Measurements from ENCODE around the gene NHS.

The NHS gene

DNA sequence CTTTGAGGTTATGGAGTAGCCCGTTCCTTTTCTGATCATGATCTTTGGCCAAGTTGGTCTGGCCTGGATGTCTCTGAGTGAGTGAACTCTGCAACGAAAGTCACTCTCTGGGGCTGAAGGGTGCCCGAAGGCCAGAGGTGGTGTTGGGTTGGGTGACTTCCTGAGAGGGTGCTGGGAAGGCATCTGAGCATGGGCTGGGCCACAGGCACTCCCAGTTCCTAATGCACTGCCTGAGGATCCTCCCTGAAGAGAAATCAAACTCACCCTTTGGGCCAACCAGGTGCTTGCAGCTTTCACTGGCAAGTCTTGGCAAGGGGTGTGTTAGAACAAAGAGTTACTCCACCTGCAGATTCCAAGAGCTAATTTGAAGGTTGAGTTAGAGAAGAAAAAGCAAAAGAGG, 295.9 kb downstream of the NHS start:
- no peak for DNase-seq (ENCODE audit: low read depth in 2 of 2)

DNA sequence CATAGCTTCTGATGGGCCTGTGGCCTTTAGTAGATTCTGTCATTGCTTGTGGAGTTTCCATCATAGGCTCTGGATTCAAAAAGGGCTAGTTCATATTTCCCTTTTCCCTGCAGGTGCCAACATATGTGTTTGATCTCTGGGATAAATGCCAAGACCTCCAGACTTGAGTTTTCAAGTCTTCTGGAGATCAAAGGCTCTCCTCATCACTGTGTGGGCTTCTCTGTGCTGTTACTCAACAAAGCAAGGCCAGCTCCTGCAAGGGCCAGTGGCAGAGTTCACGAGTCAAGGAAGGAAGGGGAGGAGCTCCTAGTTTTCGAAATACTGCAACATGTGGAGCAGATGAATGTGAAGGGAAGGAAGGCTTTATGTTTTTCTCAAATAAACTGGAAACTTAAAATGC, 299.6 kb downstream of the NHS start:
- DNase-seq (ENCODE audit: low read depth in 2 of 2): no peak

DNA sequence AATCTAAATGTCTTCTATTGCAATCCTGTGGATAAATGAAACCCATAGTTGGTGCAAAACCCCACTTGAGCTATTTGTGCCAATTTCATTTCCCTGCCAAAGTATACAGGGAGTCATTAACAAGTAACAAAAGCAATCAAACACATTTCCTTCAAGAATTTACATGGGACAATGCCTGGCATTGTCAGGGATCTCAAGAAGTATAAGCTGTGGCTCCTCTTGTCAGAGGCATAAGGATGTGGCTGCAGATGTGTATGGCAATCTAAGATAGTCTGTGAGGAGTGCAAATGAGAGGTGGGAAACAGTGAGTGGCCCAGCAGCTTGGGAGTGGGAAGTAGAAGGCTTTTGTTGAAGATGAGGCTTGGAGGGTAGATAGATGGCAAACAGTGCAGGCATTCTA, 304.3 kb downstream of the NHS start:
- no peak for DNase-seq (ENCODE audit: low read depth in 2 of 2)

DNA sequence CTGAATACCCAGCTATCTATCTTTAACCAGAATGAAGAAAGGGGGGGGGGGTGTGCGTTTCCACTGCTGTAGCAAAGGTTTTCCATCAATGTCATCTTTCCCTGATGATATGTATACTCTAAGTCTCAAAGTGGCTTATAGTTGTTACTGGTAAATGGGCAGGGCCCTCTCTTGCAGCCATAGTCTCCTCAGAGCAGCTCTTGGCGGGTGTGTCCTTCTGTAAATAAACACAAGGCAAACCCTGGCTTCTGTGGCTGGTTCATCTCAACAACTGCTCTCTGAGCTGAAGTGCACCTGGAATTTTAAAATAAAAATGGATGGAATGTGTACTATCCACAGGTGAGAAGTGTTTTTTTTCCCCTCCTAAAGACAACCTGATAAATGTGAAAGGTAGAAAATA, 304.8 kb downstream of the NHS start:
- no peak for DNase-seq (ENCODE audit: low read depth in 2 of 2)

DNA sequence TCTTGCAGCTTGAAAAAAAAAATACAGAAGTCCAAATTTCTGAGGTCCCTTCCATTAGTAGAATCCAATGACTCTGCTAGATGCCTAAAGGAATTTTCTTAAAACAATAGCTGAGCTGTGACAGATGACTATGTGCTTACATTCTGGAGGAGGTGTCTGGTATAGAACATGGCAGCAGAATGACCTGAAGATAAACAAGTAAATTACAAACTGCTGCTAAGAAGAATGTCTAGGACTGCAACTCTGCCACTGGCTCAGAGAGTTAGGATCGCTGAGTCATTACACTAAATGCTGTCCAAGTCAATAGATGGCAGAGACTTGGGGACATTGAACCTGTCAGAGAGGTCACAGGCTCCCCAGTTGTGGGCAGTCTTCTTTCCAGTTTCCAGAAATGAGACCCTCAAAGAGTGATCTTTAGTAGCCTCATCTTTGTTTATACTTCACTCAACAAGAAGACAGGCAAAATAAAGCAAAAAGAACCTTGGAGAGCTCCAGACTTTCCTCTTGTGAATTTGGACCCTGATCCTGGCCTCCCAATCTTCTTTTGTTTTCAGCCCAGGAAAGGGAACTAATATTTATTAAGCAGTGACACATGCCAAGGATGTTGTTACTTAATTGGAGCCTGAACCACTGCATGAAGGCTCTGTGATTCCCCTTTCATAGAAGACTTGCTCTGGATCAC, 305.9 kb downstream of the NHS start:
- DNase-seq (ENCODE audit: low read depth in 2 of 2): no peak

DNA sequence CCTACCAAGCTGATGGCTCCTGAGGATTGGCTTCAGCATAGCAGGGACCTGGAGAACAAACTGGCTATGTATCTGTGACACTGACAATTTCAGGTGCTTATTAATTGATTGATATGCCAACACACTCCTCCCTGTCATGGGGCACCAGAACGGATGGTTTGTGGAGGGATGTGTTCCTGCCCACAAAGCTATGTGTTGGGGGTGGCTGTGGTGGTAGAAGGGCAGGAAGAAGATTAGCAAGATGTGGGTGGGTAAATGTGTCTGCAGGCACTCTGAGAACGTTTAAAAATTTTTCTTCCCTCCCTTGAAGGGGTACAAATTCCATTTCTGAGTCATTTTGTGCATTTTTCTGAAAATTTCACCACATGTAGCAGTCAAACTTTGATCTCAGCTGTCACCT, 307.3 kb downstream of the NHS start:
- no peak for DNase-seq (ENCODE audit: low read depth in 2 of 2)

DNA sequence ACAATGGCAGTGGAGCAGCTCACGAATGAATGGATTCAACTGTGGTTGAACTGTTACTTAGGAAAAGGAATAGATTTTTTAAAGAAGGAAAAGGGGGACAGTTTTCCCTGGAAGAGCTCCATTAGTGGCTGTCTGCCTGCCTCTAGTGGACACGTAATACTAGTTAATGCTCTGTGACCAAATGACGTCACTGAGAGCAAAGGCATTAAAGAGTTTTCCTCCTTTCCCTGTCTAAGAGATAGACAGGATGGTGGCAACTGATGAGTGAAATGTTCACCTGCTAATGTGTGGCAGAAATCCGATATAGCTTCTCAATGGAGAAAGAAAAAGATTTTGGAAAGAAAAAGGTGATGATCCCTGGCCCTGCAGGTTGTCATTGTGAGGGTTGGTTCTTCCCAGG, 310.0 kb downstream of the NHS start:
- DNase-seq (ENCODE audit: low read depth in 2 of 2): no peak

DNA sequence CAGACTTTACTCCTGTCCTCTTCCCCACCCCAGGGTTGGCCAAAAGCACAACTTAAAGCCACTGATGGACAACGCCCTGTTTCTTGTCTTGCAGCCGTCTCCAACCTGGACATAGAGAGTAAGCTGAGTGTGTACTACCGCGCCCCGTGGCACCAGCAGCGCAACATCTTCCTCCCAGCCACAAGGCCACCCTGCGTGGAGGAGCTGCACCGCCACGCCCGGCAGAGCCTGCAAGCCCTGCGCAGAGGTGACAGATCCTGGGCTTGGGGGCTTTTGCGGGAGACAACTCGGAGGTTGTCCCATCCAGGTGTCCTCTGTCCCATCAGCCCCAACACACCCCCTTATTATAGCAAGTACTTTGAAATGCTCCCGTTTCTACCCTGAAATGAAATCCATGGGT, 312.6 kb downstream of the NHS start:
- no peak for DNase-seq (ENCODE audit: low read depth in 2 of 2)

DNA sequence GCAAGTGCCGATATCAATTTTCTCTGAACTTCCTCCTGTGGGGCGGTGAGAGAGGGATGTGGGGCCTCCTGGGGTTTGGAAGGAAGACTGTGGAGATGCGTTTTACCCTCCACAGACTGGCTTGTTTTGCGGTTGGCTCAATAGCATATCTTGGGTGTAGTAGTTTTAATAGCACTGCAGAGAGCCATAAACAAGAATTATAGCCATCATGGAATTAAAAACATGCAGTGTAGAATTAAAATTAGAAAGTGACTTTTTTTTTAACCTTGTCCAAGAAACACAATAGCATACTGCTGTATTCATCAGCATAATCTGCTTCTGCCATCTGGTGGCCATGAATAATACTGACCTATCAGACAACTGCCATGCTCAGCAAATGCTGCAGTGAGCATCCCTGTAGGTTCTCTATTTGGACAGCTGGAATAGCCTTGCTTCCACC, 315.0 kb downstream of the NHS start:
- DNase-seq (ENCODE audit: low read depth in 2 of 2): peak in 1 of 2 donors; percentile 7

DNA sequence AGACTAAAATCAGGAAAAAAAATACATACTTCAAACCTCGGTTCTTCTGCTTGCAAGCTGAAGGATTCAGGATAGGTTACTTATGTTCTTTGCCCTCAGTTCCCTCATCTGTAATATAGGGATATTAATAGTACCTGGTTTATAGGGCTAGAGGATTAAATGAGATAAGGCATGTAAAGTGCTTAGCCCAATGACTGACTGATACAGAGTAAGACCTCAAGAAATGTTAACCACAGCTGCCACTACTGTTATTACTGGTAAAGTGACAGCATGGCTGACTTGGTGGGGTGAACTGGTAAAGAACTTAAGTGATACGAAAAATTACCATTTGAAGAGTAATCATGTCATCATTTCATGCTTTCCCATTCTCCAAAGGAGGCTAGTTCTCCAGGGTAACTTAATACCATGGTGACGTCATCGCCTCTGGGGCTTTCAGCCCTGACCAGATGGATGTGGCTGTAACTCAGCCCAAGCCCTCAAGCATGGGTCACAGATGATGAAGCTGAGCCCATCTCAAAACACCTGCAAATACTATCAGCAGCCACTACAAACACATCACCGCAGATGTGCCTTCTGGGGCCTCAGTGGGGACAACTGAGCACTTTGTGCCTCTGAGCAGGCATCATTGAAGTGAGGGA, 317.8 kb downstream of the NHS start:
- DNase-seq (ENCODE audit: low read depth in 2 of 2): no peak

DNA sequence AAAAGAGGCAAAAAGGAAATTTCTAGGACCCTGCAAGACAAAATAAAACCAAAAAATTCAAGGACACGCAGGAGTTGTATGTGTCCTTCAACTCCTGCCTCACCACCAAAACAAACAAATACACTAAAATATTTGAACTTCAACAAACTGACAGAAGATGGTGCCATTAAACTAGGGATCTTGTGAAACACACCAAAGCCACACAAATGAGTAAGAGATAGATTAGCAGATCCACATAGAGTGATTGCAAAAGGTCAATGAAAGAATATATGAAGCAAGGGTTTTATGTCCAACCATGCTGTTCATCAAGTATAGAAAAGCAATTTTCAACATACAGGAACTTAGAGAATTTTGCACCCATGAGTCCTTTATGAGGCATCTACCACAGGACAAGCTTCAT, 322.2 kb downstream of the NHS start:
- no peak for DNase-seq (ENCODE audit: low read depth in 2 of 2)

DNA sequence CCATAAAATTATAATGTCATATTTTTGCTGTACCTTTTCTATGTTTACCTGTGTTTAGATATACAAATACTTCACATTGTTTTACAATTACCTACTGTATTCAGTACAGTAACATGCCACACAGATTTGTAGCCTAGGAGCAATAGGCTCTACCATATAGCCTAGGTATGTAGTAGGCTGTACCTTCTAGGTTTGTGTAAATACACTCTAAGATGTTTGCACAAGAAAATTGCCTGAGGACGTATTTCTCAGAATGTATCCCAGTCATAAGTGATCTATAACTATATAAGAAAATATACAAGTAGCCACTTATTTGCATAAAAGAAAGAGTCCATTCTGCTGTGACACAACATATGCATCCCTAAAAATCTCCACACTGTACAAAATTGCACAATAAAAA, 326.0 kb downstream of the NHS start:
- no peak for DNase-seq (ENCODE audit: low read depth in 2 of 2)

DNA sequence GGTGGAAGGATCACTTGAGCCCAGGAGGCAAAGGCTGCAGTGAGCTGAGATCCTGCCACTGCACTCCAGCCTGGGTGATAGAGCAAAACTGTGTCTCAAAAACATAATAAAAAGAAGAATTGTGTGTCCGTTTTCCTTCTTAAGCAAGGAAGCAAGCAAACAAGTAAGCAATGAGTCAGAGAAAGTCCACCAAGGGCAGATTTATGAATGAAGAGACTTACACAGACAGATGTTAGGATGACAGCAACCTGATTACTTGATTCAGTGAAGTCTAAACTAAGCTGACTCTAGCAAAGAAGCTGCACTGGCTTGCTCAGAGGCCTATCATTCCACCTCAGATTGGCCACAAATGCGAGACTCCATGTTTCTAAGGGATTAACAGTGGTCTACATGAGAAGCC, 328.2 kb downstream of the NHS start:
- no peak for DNase-seq (ENCODE audit: low read depth in 2 of 2)

DNA sequence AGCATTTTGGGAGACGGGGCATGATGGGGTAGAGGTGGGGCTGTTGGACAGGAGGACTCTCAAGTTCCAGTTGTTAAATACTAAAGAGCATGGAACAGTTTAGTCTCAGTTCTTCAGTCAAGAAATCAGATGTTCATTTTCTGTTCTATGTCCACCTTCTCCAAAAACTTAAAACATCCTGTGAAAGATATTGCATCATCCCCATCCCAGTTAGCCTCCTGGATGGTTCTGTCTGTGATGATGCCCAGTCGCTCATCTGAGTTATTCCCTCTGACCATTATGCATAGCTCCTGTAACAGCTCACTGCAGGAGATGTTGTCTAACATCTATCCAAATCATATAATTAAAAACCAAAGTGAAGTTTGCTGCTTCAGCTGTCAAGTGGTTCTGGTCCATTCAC, 330.2 kb downstream of the NHS start:
- no peak for DNase-seq (ENCODE audit: low read depth in 2 of 2)

DNA sequence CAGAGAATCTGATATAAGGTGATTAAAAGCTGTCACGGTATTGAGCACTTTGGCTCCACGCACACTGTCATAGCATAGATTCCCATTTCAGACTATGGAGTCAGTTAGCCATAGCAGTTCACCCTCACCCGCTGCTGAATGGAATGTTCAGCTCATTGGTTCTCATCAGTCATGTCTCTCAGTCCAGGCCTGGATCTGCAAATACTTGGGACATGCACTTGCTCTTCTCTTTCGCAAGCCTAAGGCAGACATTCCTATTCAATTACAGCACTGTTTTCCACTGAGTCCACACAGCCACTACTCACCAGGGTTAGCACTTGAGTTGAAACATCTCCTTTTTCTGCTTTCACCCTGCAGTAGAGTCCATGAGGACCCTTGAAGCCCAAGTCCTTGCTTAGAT, 331.7 kb downstream of the NHS start:
- DNase-seq (ENCODE audit: low read depth in 2 of 2): no peak

DNA sequence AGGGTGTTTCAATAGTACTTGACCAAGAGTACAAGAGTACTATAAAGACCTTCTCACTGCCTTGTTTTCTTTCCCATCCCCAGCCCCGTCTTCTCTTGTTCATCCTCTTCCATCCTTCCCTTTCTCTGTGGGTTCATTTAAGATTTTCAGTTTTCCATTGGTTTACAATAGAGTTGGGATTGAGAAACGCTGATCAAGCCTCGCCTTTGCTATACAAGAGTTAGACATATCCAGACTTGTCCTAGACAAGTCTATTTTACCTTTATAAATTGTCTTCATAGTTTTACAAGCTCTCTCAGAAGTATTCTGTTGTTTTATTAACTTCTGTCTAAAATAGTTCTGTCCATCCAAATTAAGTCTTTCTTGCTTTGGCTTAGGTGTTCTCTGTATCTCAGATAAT, 332.7 kb downstream of the NHS start:
- DNase-seq (ENCODE audit: low read depth in 2 of 2): no peak

DNA sequence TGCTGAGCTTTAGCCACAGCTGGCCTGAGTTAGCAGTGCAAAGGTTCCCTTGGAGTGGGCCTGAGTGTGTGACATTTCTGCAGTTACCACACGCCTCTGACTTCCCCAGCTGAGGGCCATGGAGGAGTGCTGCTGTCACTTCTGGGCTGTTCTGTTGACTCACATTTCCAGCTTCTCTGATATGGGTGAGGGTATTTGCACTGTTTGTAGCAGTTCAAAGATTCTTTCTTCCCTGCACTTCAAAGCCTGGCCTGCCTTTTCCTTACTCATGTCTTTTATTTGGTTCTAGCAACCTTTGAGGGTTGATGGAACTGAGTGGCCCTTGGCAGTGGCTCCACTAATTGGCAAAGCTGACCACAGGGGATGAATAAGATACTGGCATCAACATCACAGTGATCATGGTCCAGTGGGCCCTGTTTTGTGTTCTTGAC, 335.9 kb downstream of the NHS start:
- DNase-seq (ENCODE audit: low read depth in 2 of 2): no peak

DNA sequence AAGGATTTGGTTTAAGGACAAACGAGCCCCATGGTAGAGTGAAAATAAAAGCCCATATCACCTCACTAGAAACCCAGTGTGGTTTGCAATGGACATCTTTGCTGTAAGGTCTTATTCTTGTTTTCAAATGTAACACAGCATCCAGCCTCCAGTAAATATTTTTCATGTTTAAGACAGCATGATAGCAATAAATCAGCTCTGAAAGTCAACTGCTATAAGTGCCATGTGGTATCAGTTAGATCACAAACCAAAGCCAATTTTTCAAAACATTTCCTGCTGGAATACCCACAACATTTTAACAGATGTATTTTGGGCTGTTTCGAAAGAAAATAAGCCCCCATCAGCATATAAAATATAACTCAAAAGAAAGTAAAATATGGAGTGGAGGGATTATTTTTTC, 338.3 kb downstream of the NHS start:
- DNase-seq (ENCODE audit: low read depth in 2 of 2): no peak

DNA sequence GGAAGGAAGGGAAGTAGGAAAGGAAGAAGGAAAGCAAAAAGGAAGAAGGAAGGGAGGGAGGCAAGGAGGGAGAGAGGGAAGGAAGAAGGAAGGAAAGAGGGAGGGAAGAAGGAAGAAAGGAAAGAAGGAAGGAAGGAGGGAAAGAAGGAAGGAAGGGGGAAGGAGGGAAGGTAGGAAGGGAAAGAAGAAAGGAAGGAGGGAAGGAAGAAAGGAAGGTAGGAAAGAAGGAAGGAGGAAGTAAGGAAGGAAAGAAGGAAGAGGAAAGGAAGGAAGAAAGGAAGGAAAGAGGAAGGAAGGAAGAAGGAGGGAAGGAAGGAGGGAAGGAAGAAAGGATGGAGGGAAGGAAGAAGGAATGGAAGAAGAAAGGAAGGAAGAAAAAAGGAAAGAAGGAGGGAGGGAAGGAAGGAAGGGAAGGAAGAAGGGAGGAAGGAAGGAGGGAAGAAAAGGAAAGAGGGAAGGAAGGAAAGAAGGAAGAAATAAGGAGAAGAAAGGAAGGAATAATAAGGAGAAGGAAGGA, 343.7 kb downstream of the NHS start:
- DNase-seq (ENCODE audit: low read depth in 2 of 2): no peak

DNA sequence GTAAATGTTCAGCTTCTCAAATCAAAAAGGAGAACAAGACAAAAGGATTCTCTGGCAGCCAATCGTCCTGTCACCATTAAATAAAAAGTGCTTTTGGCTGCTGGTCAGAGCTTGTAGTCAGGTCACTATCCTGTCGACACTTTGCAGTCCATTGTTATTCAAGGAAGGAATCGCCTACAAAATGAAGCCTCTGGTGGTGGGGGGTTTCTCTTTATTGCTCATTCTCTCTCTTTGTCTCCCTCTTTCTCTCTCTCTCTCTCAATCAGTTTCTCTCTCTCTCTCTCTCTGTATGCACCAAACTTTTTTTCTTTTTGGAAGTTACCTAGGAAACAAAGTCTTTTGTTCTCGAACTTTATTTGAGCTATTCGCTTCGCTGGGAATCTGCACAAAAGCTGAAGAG, 344.7 kb downstream of the NHS start:
- DNase-seq (ENCODE audit: low read depth in 2 of 2): no peak

DNA sequence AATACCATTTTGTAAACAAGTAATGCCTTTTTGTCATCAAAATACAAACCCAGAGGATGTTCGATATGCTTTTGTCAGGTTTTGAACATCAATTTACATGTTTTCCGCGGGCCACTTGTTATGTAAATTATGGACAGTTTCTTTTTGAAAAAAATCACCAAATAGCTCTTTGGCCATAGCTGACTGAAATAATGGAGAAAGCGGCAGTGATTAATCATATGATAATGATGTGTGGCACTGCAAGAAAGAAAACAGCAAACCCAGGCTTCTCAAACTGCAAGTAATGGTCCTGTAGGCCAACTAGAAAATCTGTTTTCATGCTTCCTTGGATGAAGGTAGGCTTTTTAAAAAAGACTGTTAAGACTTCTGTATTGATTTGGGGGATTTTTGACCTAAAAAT, 346.7 kb downstream of the NHS start:
- no peak for DNase-seq (ENCODE audit: low read depth in 2 of 2)

DNA sequence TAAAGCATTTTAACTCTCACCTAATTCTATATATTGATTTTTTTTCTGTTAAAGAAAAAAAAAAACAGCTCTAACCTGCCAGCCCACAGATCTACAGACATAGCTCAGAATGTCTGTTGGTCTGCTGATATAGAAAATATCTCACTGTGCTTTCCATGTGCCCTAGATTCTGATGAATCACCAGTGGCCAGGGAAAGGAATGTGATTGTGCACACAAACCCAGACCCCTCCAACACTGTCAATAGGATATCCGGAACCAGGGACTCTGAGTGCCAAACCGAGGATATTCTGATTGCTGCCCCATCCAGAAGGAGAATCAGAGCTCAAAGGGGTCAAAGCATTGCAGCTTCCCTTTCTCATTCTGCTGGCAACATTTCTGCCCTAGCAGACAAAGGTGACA, 350.2 kb downstream of the NHS start:
- no peak for DNase-seq (ENCODE audit: low read depth in 2 of 2)

DNA sequence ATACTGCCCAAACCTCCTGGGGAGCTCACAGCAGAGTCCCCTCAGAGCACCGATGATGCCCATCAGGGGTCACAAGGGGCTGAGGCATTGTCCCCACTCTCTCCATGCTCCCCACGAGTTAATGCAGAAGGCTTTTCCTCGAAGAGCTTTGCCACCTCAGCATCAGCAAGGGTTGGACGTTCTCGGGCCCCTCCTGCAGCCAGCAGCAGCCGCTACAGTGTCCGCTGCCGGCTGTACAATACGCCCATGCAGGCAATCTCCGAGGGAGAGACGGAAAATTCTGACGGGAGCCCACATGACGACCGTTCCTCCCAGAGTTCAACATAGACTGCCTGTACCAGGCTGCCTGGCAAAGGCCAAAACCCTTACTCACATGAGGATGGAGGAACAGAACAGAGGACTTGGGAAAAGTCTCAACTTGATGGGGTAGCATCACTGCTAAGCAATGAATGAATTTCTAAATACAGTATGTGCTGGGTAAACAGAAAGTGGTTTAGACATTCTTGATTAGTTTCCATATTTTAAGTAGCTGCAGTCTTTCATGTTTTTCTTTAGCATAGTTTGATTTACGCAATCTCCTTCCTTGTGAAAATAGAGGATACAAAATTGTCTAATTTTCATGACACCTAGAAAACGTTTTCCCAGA, 357.3 kb downstream of the NHS start:
- no peak for DNase-seq (ENCODE audit: low read depth in 2 of 2)
